CD4-positive, alpha-beta T cell treated with Interleukin-6 at 100 ng/mL for 8 hours (primary cell): ENCODE results near the gene KRT78.
"Not testable (repeated sequence)": the region's sequence is repeated elsewhere in the genome, so short reads cannot be mapped to it uniquely, and the experiment has no call there.

Experiments used
- DNase-seq: peaks from one replicate; pipeline ENCODE4 v3.0.0-alpha.2; 2020; ENCODE audit warnings: mixed read lengths, low spot score

KRT78 gene

GRCh38 chr12:52796429-52796794, 52.4 kb downstream of the KRT78 start:
- no peak for DNase-seq

GRCh38 chr12:52795694-52796428, 52.9 kb downstream of the KRT78 start, which contains the start of gene KRT3:
Gene KRT3 (minus strand): TSS chr12:52796117. CDS start chr12:52796042, 75 bp downstream.
- no peak for DNase-seq

GRCh38 chr12:52795332-52795674, 53.5 kb downstream of the KRT78 start:
- DNase-seq = not testable (repeated sequence)

GRCh38 chr12:52794479-52795331, 54.1 kb downstream of the KRT78 start:
- DNase-seq = no peak

- DNase-seq = no peak
Measured at GRCh38 chr12:52792185-52793029, 56.4 kb downstream of the KRT78 start.

GRCh38 chr12:52791271-52792184, 57.3 kb downstream of the KRT78 start:
- no peak for DNase-seq

GRCh38 chr12:52790427-52791270, 58.1 kb downstream of the KRT78 start:
- DNase-seq = no peak

GRCh38 chr12:52789637-52790426, 59.0 kb downstream of the KRT78 start:
- no peak for DNase-seq

GRCh38 chr12:52788876-52789636, 59.7 kb downstream of the KRT78 start:
- DNase-seq = no peak

GRCh38 chr12:52788192-52788875, 60.5 kb downstream of the KRT78 start:
- no peak for DNase-seq
